HPDE6-E6E7 (cell line): ENCODE measurements around the gene OSBPL5.

Experiments
- DNase-seq: peaks from one replicate; pipeline ENCODE4 v3.0.0; 2011; ENCODE audit warnings: missing footprints; ENCODE audit errors: extremely low spot score

OSBPL5 gene

GRCh38 chr11:3101921-3102640, 63.0 kb downstream of the OSBPL5 start:
- DNase-seq, result no peak

- DNase-seq, result no peak
Measured at GRCh38 chr11:3099178-3099577, 65.9 kb downstream of the OSBPL5 start.

GRCh38 chr11:3096909-3097530, 68.1 kb downstream of the OSBPL5 start:
- no peak for DNase-seq

GRCh38 chr11:3095712-3096361, 69.3 kb downstream of the OSBPL5 start:
- DNase-seq, result no peak

- DNase-seq, result no peak
Measured at GRCh38 chr11:3094223-3094824, 70.8 kb downstream of the OSBPL5 start.

GRCh38 chr11:3093281-3094191, 71.6 kb downstream of the OSBPL5 start:
- DNase-seq, result no peak

- DNase-seq, result no peak
Measured at GRCh38 chr11:3092603-3093141, 72.4 kb downstream of the OSBPL5 start.

GRCh38 chr11:3091846-3092602, 73.1 kb downstream of the OSBPL5 start:
- DNase-seq, result peak; percentile 87

- DNase-seq, result no peak
Measured at GRCh38 chr11:3091081-3091845, 73.8 kb downstream of the OSBPL5 start.

- no peak for DNase-seq
Measured at GRCh38 chr11:3090096-3090901, 74.8 kb downstream of the OSBPL5 start.

- DNase-seq, result no peak
Measured at GRCh38 chr11:3089236-3090061, 75.7 kb downstream of the OSBPL5 start.

GRCh38 chr11:3088806-3089205, 76.3 kb downstream of the OSBPL5 start:
- no peak for DNase-seq

GRCh38 chr11:3087821-3088800, 77.0 kb downstream of the OSBPL5 start:
- no peak for DNase-seq

GRCh38 chr11:3087373-3087772, 77.7 kb downstream of the OSBPL5 start:
- no peak for DNase-seq

- DNase-seq, result no peak
Measured at GRCh38 chr11:3086671-3087150, 78.4 kb downstream of the OSBPL5 start.

GRCh38 chr11:3086114-3086513, 79.0 kb downstream of the OSBPL5 start:
- DNase-seq, result no peak

- no peak for DNase-seq
Measured at GRCh38 chr11:3085052-3085451, 80.1 kb downstream of the OSBPL5 start.
